H9 (cell line): Measurements from ENCODE around the gene PAQR7. TPM values are rescaled to one million over a fixed set of nuclear protein-coding genes. Genes with fewer than 3 reads are reported as not detected.
"Not testable (repeated sequence)": the region's sequence is repeated elsewhere in the genome, so short reads cannot be mapped to it uniquely, and the experiment has no call there.

Source experiments
- DNase-seq: peaks from one replicate; pipeline ENCODE4 v3.0.0-alpha.2; 2017
- H2AFZ ChIP-seq: one replicate; pipeline ENCODE4 v1.6.1; 2013; ENCODE audit warnings: mild to moderate bottlenecking, low read length, control low read depth, moderate library complexity
- H2AK5ac ChIP-seq: 2 replicates; pipeline ENCODE4 v1.6.1; 2013; ENCODE audit warnings: low read length, control low read depth, mixed read lengths; ENCODE audit not compliant: insufficient read length
- H2BK120ac ChIP-seq: one replicate; pipeline ENCODE4 v1.6.1; 2013; ENCODE audit warnings: low read depth, mild to moderate bottlenecking, low read length, control low read depth, inconsistent platforms; ENCODE audit not compliant: poor library complexity, severe bottlenecking
- H2BK12ac ChIP-seq: 2 replicates; pipeline ENCODE4 v1.6.1; 2013; ENCODE audit warnings: low read length, control low read depth, mixed read lengths, low read depth; ENCODE audit not compliant: insufficient read length
- H2BK15ac ChIP-seq: 2 replicates; pipeline ENCODE4 v1.6.1; 2013; ENCODE audit warnings: low read depth, low read length, control low read depth
- H2BK20ac ChIP-seq: one replicate; pipeline ENCODE4 v1.6.1; 2013; ENCODE audit warnings: low read depth, mild to moderate bottlenecking, low read length, control low read depth, inconsistent platforms; ENCODE audit not compliant: poor library complexity, severe bottlenecking
- H2BK5ac ChIP-seq: 2 replicates; pipeline ENCODE4 v1.6.1; 2013; ENCODE audit warnings: low read length, control low read depth, mixed read lengths; ENCODE audit not compliant: insufficient read length
- H3K14ac ChIP-seq: 2 replicates; pipeline ENCODE4 v1.6.1; 2013; ENCODE audit warnings: low read length, control low read depth; ENCODE audit not compliant: insufficient read depth
- H3K18ac ChIP-seq: 2 replicates; pipeline ENCODE4 v1.6.1; 2013; ENCODE audit warnings: low read depth, mild to moderate bottlenecking, mixed read lengths, low read length, control low read depth; ENCODE audit not compliant: insufficient read length
- H3K23ac ChIP-seq: 2 replicates; pipeline ENCODE4 v1.6.1; 2013; ENCODE audit warnings: low read length, control low read depth, mixed read lengths, low read depth; ENCODE audit not compliant: insufficient read length
- H3K23me2 ChIP-seq: 2 replicates; pipeline ENCODE4 v1.6.1; 2013; ENCODE audit warnings: low read depth, mild to moderate bottlenecking, mixed read lengths, low read length, control low read depth; ENCODE audit not compliant: insufficient read length, poor library complexity, severe bottlenecking
- H3K27ac ChIP-seq: 2 replicates; pipeline ENCODE4 v1.5.1; 2013; ENCODE audit warnings: low read length, control low read depth, mixed read lengths, low read depth; ENCODE audit not compliant: insufficient read length
- H3K27me3 ChIP-seq: 2 replicates; pipeline ENCODE4 v1.6.1; 2013; ENCODE audit warnings: low read length, control low read depth, inconsistent platforms; ENCODE audit not compliant: insufficient read depth
- H3K4ac ChIP-seq: 2 replicates; pipeline ENCODE4 v1.6.1; 2013; ENCODE audit warnings: low read depth, mild to moderate bottlenecking, control low read depth, inconsistent platforms, low read length, moderate library complexity
- H3K4me1 ChIP-seq: 2 replicates; pipeline ENCODE4 v1.6.1; 2013; ENCODE audit warnings: low read length, control low read depth, inconsistent platforms; ENCODE audit not compliant: insufficient read depth
- H3K4me2 ChIP-seq: 2 replicates; pipeline ENCODE4 v1.6.1; 2013; ENCODE audit warnings: low read length, control low read depth, mixed read lengths; ENCODE audit not compliant: insufficient read length, insufficient read depth
- H3K56ac ChIP-seq: 2 replicates; pipeline ENCODE4 v1.6.1; 2013; ENCODE audit warnings: low read depth, mild to moderate bottlenecking, mixed read lengths, low read length, control low read depth; ENCODE audit not compliant: insufficient read length
- H3K79me1 ChIP-seq: 2 replicates; pipeline ENCODE4 v1.6.1; 2013; ENCODE audit warnings: low read depth, mild to moderate bottlenecking, moderate library complexity, low read length, control low read depth, inconsistent platforms; ENCODE audit not compliant: insufficient read depth, poor library complexity, severe bottlenecking
- H3K79me2 ChIP-seq: 2 replicates; pipeline ENCODE4 v1.6.1; 2013; ENCODE audit warnings: low read length, control low read depth, inconsistent platforms; ENCODE audit not compliant: insufficient read depth
- H3K9ac ChIP-seq: 2 replicates; pipeline ENCODE4 v1.6.1; 2013; ENCODE audit warnings: low read length, control low read depth, mixed read lengths; ENCODE audit not compliant: insufficient read length; ENCODE audit errors: extremely low read depth
- H3K9me3 ChIP-seq: one replicate; pipeline ENCODE4 v1.6.1; 2013; ENCODE audit warnings: low read depth, low read length, inconsistent platforms; ENCODE audit not compliant: control insufficient read depth
- H3T11ph ChIP-seq: one replicate; pipeline ENCODE4 v1.6.1; 2013; ENCODE audit warnings: mild to moderate bottlenecking, low read length, control low read depth, inconsistent platforms
- H4K20me1 ChIP-seq: one replicate; pipeline ENCODE4 v1.6.1; 2013; ENCODE audit not compliant: control insufficient read depth, insufficient read length, insufficient read depth
- H4K5ac ChIP-seq: 2 replicates; pipeline ENCODE4 v1.6.1; 2013; ENCODE audit warnings: low read depth, mild to moderate bottlenecking, mixed read lengths, low read length, control low read depth; ENCODE audit not compliant: insufficient read length
- H4K8ac ChIP-seq: replicated peaks from 2 replicates; pipeline ENCODE4 v1.6.1; 2013; ENCODE audit warnings: low read length, control low read depth, mixed read lengths, low read depth; ENCODE audit not compliant: insufficient read length
- H4K91ac ChIP-seq: 2 replicates; pipeline ENCODE4 v1.6.1; 2013; ENCODE audit warnings: low read depth, mild to moderate bottlenecking, moderate library complexity, mixed read lengths, low read length, control low read depth; ENCODE audit not compliant: insufficient read length
- H3K27ac Mint-ChIP-seq, 3 experiments: 2 replicates in 2 of 3; 3 replicates in 1 of 3; pipeline ENCODE4 v1.8.0; 2020 to 2021; ENCODE audit warnings: mixed read lengths in 3 of 3, mild to moderate bottlenecking in 1 of 3, moderate library complexity in 1 of 3
- H3K27me3 Mint-ChIP-seq: 2 replicates; pipeline ENCODE4 v1.8.0; 2021; ENCODE audit warnings: low read depth, mild to moderate bottlenecking, moderate library complexity, mixed read lengths
- H3K36me3 Mint-ChIP-seq, 3 experiments: 2 replicates in 2 of 3; 3 replicates in 1 of 3; pipeline ENCODE4 v1.8.0; 2020 to 2021; ENCODE audit warnings: low read depth in 3 of 3, mixed read lengths in 3 of 3; ENCODE audit not compliant: insufficient read depth in 1 of 3
- H3K4me1 Mint-ChIP-seq, 2 experiments: 2 replicates each; pipeline ENCODE4 v1.8.0; 2020; ENCODE audit warnings: mixed read lengths in 2 of 2
- H3K4me3 Mint-ChIP-seq, 2 experiments: 2 replicates in 1 of 2; 3 replicates in 1 of 2; pipeline ENCODE4 v1.8.0; 2020 to 2021; ENCODE audit warnings: mild to moderate bottlenecking in 2 of 2, mixed read lengths in 2 of 2, moderate library complexity in 1 of 2
- H3K9me3 Mint-ChIP-seq, 2 experiments: 2 replicates in 1 of 2; 3 replicates in 1 of 2; pipeline ENCODE4 v1.8.0; 2020; ENCODE audit warnings: mild to moderate bottlenecking in 2 of 2, mixed read lengths in 2 of 2, moderate library complexity in 1 of 2
- WGBS: extraction: QIAGEN DNeasy Blood & Tissue Kit; methylation state at CpG from one replicate; pipeline ENCODE4 v1.1.7; 2013; ENCODE audit warnings: missing lambda C conversion rate, low lambda C conversion rate, mixed read lengths; ENCODE audit not compliant: insufficient read length; ENCODE audit errors: extremely low coverage; 5-methylcytosine and 5-hydroxymethylcytosine counted together
- total RNA-seq: library from RNA; stranded (reverse); gene quantifications from 2 replicates; pipeline ENCODE4 v1.2.1, GENCODE V29; 2021
- TF ChIP-seq, protein P1 (sequence below): fragments of 200-600 bp; sonication (generic); conservative IDR thresholded peaks from 3 replicates; pipeline ENCODE4 v1.8.0; 2021; ENCODE audit warnings: antibody characterized with exemption, mild to moderate bottlenecking

PAQR7 gene
- total RNA-seq, 1 experiment from 2014 or later: 6.3 TPM

- H3K18ac ChIP-seq: no peak overlapping the region
- H4K5ac ChIP-seq: no peak overlapping the region
- H2BK15ac ChIP-seq: no peak overlapping the region
- H2BK12ac ChIP-seq: no peak overlapping the region
- no CpG with 5 or more reads among the region's 3 CpGs for WGBS
- no peaks in the 10 kb centered on the region for H3K23me2 ChIP-seq
- Mint-ChIP-seq H3K4me1 (peaks cover 2 to 5% of the 10 kb centered on the region in 2 experiments), H3K36me3 (0 out of 7 replicates have a peak, but pooled peaks cover 0 to 7% (median 0%) of the 10 kb centered on the region in 3 experiments), H3K27me3 (no peaks in the 10 kb centered on the region), H3K9me3 (no peaks in the 10 kb centered on the region), H3K27ac (no peak overlapping the region), H3K4me3 (no peak overlapping the region)
- TF ChIP-seq, protein P1, sequence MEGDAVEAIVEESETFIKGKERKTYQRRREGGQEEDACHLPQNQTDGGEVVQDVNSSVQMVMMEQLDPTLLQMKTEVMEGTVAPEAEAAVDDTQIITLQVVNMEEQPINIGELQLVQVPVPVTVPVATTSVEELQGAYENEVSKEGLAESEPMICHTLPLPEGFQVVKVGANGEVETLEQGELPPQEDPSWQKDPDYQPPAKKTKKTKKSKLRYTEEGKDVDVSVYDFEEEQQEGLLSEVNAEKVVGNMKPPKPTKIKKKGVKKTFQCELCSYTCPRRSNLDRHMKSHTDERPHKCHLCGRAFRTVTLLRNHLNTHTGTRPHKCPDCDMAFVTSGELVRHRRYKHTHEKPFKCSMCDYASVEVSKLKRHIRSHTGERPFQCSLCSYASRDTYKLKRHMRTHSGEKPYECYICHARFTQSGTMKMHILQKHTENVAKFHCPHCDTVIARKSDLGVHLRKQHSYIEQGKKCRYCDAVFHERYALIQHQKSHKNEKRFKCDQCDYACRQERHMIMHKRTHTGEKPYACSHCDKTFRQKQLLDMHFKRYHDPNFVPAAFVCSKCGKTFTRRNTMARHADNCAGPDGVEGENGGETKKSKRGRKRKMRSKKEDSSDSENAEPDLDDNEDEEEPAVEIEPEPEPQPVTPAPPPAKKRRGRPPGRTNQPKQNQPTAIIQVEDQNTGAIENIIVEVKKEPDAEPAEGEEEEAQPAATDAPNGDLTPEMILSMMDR: no peak
- H2AFZ ChIP-seq: no peak overlapping the region
- no peak for DNase-seq
- H3K79me1 ChIP-seq: no peaks in the 10 kb centered on the region
- H3K4me2 ChIP-seq: no peak overlapping the region
- no peak overlapping the region for H2BK5ac ChIP-seq
- no peak overlapping the region for H3K14ac ChIP-seq
- H3K9ac ChIP-seq: no peak overlapping the region
- no peaks in the 10 kb centered on the region for H3K27me3 ChIP-seq
- no peaks in the 10 kb centered on the region for H3K9me3 ChIP-seq
- no peak overlapping the region for H2AK5ac ChIP-seq
- no peak overlapping the region for H2BK120ac ChIP-seq
- H3T11ph ChIP-seq: no peak overlapping the region
- no peaks in the 10 kb centered on the region for H4K20me1 ChIP-seq
- peaks cover 2% of the 10 kb centered on the region; the same call in 1 of the 2 replicates for H3K79me2 ChIP-seq
- no peak overlapping the region for H3K23ac ChIP-seq
- no peak overlapping the region for H3K27ac ChIP-seq
- H3K4me1 ChIP-seq: no peaks in the 10 kb centered on the region
- no peak overlapping the region for H4K91ac ChIP-seq
- H2BK20ac ChIP-seq: no peak overlapping the region
- H3K56ac ChIP-seq: no peak overlapping the region
- H4K8ac ChIP-seq: no peak overlapping the region
- no peak overlapping the region for H3K4ac ChIP-seq
These were observed 32.0 kb downstream of the PAQR7 start for GRCh38 chr1:25843483-25843882.

DNA sequence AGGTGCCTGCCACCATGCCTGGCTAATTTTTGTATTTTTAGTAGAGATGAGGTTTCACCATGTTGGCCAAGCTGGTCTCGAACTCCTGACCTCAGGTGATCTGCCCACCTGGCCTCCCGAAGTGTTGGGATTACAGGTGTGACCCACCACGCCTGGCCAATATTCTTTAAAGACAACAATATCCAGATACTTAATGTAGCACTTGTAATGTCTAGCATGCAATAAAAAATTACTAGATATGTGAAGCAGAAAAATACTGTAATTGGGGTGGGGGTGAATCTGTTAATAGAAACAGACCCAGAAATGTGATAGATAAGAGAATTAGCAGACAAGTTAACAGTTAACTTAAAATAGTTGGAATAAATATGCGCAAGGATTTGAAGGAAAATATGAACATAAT is 35.7 kb downstream of the PAQR7 start:
- H3K79me2 ChIP-seq, H3K4me1 ChIP-seq, H3K4me2 ChIP-seq, H2BK120ac ChIP-seq, H3K56ac ChIP-seq, H4K5ac ChIP-seq, H3K9me3 Mint-ChIP-seq, H4K8ac ChIP-seq, H3K14ac ChIP-seq, H3K79me1 ChIP-seq, DNase-seq, H2BK15ac ChIP-seq, H2BK5ac ChIP-seq, H3K4ac ChIP-seq, H2BK20ac ChIP-seq, H3K27me3 ChIP-seq, H3K9me3 ChIP-seq, H2BK12ac ChIP-seq, H3K4me1 Mint-ChIP-seq, H4K20me1 ChIP-seq, H3K9ac ChIP-seq, H3K23me2 ChIP-seq, H3K27ac Mint-ChIP-seq, H2AK5ac ChIP-seq, H3T11ph ChIP-seq, H3K4me3 Mint-ChIP-seq, H4K91ac ChIP-seq, H3K27me3 Mint-ChIP-seq, H2AFZ ChIP-seq, H3K18ac ChIP-seq, H3K23ac ChIP-seq, H3K27ac ChIP-seq: not testable (repeated sequence)
- peaks cover 10 to 25% (median 17%) of the 10 kb centered on the region in 3 experiments; a peak in 5 of 7 replicates for H3K36me3 Mint-ChIP-seq
- no CpG with 5 or more reads among the region's 4 CpGs for WGBS
